Jurkat, Clone E6-1 (cell line): ENCODE measurements around the gene GALNT18.

Source experiments
- DNase-seq: peaks from one replicate; pipeline ENCODE4 v3.0.0-alpha.2; 2011; ENCODE audit warnings: low read depth, low spot score
- H3K4me3 ChIP-seq: 2 replicates; pipeline ENCODE4 v1.5.1; 2011; ENCODE audit warnings: mild to moderate bottlenecking, low read length, control low read depth, moderate library complexity

Gene GALNT18

DNA sequence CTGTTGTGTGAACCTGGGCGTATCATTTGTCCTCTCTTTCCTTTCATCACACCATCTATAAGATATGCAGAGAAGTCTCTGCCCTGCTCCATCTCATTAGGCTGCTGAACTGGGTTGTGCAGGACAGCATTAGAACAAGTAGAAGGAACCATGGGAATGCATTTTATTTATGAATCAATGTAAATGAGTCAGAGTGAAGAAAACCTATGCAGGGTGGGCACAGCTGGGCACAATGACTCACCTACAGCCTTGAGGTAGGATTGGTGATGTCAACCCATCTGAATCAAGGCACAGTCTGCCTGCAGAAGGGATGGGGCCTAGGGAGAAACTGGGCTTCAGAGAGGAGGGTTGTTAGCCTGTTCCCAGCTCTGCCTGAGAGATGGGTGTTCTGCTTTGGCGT, 392.2 kb downstream of the GALNT18 start:
- no peak for DNase-seq
- no peak overlapping the region for H3K4me3 ChIP-seq

DNA sequence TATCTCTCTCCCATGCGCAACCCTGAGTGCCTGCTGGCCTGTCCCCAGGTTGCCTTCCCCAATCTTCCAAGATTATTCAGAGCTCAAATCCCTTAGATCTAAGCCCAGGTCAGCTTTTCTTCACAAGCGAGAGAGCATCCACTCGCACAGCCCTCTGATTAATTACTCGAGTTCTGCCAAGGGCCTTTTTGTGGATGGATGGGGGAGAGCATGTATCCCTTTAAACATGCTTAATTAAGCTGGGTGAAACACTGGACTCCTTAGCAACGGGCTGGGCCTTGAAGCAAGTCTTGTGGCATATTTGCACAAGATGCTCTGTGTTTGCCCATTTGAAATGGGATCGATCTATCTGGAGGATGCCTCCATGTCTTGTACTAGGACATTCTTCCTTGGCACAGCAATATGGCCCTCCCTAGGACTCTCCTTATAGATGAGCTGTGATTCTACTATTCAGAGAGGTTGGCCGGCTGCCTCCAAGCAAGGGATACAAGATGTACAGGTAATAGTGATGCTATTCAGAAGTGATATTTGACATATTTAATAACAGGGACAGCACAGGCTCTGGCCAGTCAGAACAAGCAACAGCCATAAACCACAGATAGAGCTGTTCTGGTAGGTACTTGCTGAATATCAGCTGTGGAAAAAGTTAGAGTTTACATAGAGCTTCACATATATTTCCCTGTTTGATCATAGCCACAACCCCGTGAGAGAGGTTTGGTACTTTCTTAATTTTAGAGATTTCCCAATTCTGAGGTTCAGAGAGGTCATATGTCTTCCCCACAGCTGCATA, 394.3 kb downstream of the GALNT18 start:
- no peak overlapping the region for H3K4me3 ChIP-seq
- DNase-seq = no peak
